GM10248 (cell line): Measurements from ENCODE around the gene SPRR3.
"Not testable (repeated sequence)": the region's sequence is repeated elsewhere in the genome, so short reads cannot be mapped to it uniquely, and the experiment has no call there.

Source experiments
- CTCF ChIA-PET: fragments of 300-600 bp; sonication (Branson Sonifier 250); formaldehyde crosslinking; extraction: SDS; loops from one replicate; lab custom pipeline; 2021; ENCODE audit warnings: antibody characterized with exemption; lab: Yijun Ruan, JAX
- POLR2A ChIA-PET: fragments of 350-650 bp; sonication (Branson Sonifier 250); formaldehyde crosslinking; extraction: SDS; loops from one replicate; lab custom pipeline; 2020; ENCODE audit warnings: antibody characterized with exemption; lab: Yijun Ruan, JAX
- DNase-seq: peaks from one replicate; pipeline ENCODE4 v3.0.0; 2012; ENCODE audit errors: extremely low spot score
- CTCF ChIP-seq: IDR thresholded peaks from 2 replicates; pipeline ENCODE4 v1.5.1; 2012; ENCODE audit warnings: mild to moderate bottlenecking, low read depth; ENCODE audit errors: extremely low read depth, missing control alignments, control extremely low read depth

The SPRR3 gene

GRCh38 chr1:153000294-153000693 is 1.3 kb upstream of the SPRR3 start:
- DNase-seq, result no peak
- no peak for TF ChIP-seq CTCF
- ChIA-PET POLR2A (no interaction called here), CTCF (interaction anchor here (1.1 to 1.5 kb wide), 3 partner anchors 9 to 20 kb away, joined by 3 to 4 read pairs (median 4); partner anchors contain the start of gene SPRR1A)

- DNase-seq, POLR2A ChIA-PET, CTCF ChIA-PET: not testable (repeated sequence)
Measured at GRCh38 chr1:153011235-153011758, 9.7 kb downstream of the SPRR3 start.

- CTCF ChIA-PET, result interaction anchor here (0.8 to 1.0 kb wide), 2 partner anchors 11 to 96 kb away, joined by 3 read pairs; no protein-coding TSS in a partner anchor
- DNase-seq, POLR2A ChIA-PET: not testable (repeated sequence)
Measured at GRCh38 chr1:153021829-153022228, 20.3 kb downstream of the SPRR3 start.

GRCh38 chr1:153022340-153022739 is 20.8 kb downstream of the SPRR3 start:
- DNase-seq, POLR2A ChIA-PET, CTCF ChIA-PET: not testable (repeated sequence)

GRCh38 chr1:153023109-153023508 is 21.6 kb downstream of the SPRR3 start:
- no peak for TF ChIP-seq CTCF
- no peak for DNase-seq
- POLR2A ChIA-PET, result no interaction called here
- CTCF ChIA-PET, result interaction anchor here (0.8 kb wide), 1 partner anchor 9 kb away, joined by 3 read pairs; no protein-coding TSS in a partner anchor

- DNase-seq, result no peak
- ChIA-PET CTCF (no interaction called here), POLR2A (no interaction called here)
- TF ChIP-seq CTCF, result no peak
Measured at GRCh38 chr1:153024413-153024812, 22.9 kb downstream of the SPRR3 start.

- CTCF ChIA-PET, result no interaction called here
- POLR2A ChIA-PET, result no interaction called here
- no peak for DNase-seq
- no peak for TF ChIP-seq CTCF
Measured at GRCh38 chr1:153025797-153026196, 24.2 kb downstream of the SPRR3 start.

- CTCF ChIA-PET, result no interaction called here
Measured at GRCh38 chr1:153028766-153029165, 27.2 kb downstream of the SPRR3 start.

More at GRCh38 chr1:153028766-153029165, 27.2 kb downstream of the SPRR3 start:
- POLR2A ChIA-PET, result no interaction called here
- TF ChIP-seq CTCF, result no peak
- no peak for DNase-seq
